ENCODE measurements around the gene DTNBP1.
"Not testable (repeated sequence)": the region's sequence is repeated elsewhere in the genome, so short reads cannot be mapped to it uniquely, and the experiment has no call there.

Gene DTNBP1

DNA sequence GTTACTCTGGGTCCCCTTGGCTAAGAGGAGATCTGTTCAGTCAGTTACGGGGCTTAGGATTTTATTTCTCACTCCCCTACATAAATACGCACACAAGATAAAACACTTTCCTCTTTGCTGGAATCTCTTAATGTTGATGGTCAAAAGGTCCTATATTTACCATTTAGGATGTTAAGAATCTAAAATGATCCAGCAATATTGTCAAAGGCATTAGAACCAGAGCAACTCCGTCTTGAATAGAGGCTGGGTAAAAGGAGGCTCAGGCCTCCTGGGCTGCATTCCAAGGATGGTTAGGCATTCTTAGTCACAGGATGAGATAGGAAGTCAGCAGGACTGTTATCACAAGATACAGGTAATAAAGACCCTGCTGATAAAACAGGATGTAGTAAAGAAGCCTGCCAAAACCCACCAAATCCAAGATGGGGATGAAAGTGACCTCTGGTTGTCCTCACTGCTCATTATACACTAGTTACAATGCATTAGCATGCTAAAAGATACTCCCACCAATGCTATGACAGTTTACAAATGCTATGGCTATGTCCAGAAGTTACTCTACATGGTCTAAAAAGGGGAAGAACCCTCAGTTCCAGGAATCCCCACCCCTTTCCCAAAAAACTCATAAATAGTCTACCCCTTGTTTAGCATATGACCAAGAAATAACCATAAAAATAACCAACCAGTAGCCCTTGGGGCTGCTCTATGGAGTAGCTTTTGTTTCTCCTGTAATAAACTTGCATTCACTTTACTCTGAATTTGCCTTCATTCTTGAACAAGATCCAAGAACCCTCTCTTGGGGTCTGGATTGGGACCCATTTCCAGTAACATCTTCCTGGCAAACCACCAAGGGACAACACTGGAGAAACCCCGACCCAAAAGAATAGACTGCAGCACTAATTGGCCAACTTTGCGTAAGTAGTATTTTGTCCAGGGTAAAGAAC, 107.5 kb downstream of the DTNBP1 start:
- no peak for DNase-seq

DNA sequence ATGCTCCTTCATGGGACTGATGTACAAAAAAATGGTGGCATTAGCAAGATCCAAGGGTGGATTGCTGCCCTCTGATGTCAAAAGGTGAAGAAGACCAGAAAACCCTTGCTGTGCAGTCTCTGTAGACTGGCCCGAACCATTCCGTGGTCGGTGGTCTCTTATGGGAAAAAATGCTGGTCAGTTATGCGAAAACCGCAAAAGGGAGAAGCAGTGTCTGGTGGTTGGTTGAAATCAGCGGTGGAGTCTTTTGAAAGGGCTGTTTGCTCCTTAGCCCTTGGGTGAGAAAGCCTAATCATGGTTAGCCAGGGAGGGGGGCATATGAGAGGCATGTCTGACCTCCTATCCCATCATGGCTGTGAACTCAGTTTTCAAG, 108.1 kb downstream of the DTNBP1 start:
- no peak for DNase-seq

DNA sequence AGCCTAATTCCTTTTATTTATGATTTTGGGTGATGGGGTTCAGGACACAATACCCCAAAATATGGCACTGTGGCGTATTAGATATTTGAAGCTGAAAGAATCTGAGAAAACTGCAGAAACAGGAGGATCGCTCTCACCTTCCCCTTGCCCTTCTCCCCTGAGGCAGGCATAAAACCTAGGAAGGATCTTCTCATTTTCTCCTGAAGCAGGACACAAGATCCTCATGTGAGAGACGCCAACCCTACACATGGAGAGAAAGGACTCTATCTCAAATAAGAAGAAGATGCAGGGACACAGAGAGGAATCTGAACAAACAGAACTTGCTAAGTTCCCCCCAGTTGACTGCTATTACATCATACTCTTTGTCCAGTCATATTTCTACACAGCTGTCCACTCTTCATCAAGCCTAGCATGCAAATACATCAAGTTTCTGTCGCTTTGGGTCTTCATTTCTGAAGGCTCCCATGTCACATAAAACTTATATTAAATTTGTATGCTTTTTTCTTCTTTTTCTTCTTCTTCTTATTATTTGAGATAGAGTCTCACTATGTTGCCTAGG, 109.0 kb downstream of the DTNBP1 start:
- no peak for DNase-seq

DNA sequence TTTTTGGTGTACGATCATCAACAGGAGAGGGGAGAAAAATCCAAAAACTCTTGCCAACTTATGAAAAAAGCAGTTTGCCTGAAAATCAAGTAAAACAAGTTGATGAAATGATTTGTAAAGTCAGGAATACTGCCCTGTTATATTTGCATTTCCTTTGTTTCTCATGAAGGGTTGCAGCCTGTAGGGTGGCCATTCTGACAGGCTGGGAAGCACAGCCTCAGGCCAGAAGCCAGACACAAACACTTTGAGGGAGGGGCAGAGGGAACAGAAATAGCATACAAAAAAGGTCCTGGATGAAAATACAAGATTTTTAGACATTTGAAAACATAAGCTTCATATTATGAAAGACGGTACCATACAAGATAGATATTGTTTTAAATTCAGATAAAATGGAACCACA, 109.8 kb downstream of the DTNBP1 start:
- no peak for DNase-seq

DNA sequence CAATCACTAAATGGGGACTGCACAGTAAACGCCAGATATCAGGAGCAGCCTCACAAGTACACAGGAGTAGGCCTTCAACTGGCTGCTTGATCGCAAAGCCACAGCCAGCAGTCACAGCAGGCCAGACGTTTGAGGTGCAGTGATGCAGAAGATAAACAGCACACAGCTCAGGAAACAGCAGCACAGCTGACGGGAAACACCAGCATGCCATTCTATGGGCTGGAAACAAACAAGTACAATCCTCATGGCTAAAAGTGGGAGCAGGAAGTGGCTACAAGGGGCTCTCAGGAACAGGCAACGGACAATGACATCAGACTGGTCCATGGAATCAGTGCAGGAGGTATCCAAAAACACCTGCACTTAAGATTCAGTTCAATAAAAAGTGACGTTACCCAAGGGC, 111.0 kb downstream of the DTNBP1 start:
- DNase-seq: no peak

DNA sequence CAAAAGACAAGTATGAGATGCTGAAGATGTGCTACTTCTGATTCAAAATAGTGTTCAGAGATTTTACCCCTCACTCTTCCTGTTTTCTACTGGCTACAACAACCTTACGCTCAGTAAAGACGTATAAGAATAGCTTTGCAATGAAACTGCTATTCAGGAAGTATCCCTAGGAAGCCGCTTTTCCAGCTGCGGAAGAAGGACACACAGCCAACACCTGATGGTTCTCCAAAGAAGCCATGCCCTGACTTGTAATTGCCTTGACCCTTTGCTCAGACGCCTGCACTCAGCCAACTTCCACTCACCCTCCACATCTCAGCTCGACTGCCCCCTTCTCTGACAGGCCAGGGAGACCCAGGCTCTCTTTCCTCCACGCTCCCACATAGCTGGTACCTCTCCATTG, 111.6 kb downstream of the DTNBP1 start:
- DNase-seq: no peak

DNA sequence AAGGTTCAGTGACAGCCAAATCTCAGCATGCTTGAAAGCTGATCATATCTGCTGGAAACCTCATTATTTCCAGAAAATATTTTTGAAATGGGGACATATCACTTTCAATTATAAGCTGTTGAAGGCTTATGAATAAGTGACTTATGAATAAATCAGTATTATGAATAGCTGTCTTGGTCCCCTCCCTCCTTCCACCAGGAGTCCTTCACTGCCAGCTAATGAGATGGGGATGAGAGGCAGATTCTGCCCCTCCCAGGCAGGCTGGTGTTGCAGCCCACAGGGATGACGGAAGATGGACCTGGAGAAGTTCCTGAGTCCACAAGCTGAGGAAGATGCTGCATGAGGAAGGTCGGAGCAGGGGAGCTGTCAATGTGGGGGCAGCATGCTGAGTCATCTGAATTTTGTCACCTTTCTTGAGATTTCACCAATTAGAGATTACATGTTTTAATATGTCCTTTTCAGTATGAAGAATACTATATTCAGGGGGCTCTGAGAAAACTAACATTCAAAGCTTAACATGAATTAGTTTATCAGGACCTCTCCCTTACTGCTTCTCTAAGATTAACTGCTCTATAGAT, 112.2 kb downstream of the DTNBP1 start:
- DNase-seq: no peak

DNA sequence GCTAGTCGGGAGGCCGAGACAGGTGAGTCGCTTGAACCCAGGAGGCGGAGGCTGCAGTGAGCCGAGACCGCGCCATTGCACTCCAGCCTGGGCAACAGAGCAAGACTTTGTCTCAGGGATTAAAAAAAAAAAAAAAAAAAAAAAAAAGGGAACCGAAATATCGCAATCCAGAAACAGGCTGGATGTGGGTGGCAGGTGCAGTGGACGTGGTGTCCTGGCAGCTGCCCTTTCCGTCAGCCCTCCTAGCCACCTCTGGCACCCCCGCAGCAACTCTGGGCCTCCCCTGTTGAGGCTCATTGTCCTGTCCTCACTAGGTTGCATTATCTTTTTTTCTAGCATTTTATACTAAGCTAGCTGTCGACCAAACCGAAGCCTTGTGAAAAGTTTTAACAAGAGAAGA, 113.5 kb downstream of the DTNBP1 start:
- peak; percentile 69 for DNase-seq

DNA sequence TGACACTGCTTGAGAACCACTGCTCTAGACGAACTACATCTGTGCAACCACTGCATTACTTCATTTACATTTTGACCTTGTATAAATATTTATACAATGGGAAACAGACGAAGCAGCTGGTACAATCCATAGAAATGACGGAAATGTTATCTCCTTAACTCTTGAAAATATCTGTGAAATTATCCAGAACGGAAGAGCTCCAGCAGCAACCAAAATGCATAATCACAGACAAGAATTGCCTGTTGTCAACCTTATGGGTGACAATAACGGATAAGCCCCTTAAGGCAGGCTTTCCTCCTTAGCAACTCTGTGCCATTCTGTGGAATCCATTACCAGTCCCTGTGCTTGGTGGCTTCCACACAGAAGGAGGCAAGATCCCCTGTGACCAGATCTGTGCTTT, 115.4 kb downstream of the DTNBP1 start:
- DNase-seq: no peak

DNA sequence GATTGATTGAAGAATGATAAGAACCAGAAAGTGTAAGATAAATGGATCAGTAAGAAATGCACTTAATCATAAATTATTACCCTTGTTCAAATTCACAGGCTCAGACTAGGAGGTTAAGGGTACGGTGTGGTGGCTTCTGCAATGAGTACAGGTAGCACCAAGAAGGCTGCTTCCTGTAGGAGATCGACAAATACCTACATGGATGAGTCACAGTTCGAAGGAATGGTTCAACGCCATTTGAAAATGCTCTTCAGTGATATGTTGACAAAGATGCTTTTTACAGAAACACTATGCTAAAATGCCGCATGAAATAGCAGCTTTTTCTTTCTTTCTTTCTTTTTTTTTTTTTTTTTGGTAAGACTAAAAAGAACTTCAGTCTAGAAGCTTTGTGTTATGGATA, 116.2 kb downstream of the DTNBP1 start:
- no peak for DNase-seq

DNA sequence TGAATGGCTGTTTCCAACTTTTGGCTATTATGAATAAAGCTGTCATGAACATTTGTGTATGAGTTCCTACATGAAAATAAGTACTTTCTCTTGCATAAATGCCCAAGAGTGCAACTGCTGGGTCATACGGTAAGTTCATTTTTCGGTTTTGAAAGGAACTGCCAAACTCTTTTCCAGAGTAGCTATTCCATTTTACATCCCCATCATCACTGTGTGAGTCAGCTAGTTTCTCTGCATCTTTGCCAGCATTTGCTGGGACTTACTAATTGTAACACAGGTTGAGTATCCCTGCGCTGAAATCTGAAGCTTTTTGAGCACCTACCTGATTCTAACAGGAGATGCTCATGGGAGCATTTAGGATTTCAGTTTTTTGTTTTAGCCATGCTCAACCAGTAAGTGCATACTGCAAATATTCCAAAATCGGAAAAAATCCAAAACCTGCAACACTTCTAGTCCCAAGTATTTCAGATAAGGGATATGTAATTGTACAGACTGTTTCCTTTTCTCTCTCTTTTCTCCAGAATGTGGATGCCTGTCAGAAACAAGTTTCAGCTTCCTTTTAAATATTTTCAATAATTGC, 118.4 kb downstream of the DTNBP1 start:
- DNase-seq: no peak

DNA sequence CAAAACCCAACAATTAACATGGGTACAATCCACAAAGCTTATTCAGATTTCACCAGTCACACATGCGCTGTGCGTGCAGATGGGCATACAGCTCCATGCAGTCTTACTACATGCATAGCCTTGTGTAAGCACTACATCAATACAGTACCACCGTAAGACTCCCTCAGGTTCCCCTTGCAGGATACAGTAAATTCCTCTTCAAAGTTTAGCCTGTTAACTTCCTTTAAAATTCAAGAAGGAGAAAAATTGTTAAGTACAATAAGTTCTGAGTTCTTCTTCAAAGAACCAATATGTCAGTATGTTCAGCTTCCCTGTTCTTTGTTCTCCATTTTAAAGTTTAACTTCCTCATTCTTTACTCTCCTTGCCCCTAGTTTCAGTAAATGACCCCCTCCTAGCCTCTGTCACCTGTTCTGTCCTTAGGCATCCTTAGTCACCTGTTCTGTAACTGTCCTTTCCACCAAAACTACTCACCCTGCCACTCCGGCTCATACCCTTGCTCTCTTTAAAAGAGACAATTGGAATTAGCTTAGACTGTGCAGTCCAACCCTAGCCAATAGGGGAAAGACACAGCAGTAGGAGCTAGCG, 119.4 kb downstream of the DTNBP1 start:
- DNase-seq: not testable (repeated sequence)

DNA sequence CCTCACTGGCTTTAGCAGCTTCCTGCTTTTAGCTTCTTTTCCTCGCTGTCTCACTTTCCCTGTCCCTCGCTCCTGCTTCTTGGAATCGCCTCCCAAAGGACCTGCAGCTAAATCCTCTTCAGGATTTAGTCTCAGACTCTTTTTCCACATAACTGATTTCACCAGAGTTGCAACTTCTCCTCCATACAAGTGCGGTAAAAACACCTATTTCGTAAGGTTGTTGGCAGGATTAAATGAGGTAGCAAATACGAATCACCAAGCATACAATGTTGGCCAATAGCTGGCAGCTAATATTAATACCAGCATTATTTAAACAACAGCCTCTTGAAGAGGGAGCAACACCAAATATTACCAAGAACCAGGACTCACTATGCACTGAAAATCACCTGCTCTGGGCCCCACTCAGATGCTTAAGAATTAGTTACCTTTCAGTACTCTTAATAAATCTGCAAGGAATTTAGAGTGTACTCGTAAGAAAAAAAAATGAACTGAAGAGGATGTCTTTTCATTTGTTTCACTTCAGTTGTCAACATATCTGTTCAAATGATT, 123.0 kb downstream of the DTNBP1 start:
- DNase-seq: no peak

DNA sequence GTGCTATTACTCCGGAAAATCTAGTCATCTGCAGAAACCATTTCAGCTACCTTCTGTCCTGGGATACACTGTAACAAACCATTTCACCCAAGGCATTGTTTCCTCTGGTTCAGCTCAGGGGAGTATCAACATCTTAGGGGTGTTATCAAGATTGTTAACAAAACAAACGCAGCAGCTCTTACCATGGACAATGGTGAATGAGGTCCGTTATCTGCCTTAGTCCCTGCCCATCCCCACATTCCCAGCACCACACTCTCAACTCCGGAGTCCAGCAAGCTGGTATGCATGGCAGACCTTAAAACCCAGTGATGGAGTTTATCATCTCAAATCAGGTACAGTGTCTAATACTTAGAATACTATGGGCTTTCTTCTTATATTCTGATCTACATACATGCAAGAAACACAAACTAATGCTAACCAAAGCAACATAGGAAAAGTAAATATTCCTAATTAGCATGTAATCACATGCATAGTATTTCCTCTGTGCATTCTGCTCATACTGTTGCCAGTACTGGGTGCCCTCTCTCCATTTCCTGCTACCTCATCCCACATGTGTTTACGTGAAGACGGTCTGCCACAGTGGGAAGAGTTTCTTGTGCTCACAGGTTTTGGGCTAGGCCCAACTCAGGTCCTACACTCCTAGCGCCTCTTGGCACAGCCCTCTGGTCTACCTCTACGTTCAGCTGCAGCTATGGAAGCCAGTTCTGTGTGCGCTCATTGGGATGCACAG, 123.9 kb downstream of the DTNBP1 start:
- no peak for DNase-seq

DNA sequence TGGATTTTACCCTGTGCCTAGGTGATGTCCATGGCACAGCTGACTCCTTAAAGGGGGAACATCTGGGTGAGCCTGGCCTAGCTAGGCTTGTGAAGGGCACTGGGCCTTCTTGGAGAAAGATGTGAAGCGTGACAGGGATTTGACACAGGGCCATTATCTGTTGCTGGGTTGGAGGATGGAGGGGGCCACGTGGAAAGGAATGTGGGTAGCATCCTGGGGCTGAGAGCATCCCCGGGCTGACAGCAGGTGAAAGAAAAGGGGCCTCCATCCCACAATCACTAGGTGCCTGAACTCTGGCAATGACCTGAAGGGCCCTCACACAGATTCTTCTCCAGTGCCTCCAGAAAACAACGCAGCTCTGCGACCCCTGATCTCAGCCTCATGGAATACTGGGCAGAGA, 124.7 kb downstream of the DTNBP1 start:
- DNase-seq: no peak

DNA sequence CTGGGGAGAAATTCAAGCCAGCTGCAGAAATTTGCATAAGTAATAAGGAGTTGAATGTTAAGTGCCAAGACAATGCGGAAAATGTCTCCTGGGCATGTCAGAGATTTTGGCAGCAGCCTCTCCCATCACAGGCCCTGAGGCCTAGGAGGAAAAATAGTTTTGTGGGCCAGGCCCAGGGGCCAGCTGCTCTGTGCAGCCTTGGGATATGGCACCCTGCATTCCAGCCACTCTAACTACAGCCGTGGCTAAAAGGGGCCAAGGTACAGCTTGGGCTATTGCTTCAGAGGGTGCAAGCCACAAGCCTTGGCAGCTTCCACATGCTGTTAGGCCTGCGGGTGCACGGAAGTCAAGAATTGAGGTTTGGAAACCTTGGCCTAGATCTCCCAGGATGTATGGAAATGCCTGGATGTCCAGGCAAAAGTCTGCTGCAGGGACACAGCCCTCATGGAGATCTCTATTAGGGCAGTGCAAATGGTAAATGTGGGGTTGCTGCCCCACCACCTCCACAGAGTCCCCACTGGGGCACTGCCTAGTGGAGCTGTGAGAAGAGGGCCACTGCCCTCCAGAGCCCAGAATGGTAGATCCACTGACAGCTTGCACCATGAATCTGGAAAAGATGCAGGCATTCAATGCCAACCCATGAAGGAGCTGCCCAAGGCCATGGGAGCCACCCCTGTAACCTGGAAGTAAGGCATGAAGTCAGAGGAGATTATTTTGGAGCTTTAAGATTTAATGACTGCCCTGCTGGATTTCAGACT, 126.5 kb downstream of the DTNBP1 start:
- no peak for DNase-seq

DNA sequence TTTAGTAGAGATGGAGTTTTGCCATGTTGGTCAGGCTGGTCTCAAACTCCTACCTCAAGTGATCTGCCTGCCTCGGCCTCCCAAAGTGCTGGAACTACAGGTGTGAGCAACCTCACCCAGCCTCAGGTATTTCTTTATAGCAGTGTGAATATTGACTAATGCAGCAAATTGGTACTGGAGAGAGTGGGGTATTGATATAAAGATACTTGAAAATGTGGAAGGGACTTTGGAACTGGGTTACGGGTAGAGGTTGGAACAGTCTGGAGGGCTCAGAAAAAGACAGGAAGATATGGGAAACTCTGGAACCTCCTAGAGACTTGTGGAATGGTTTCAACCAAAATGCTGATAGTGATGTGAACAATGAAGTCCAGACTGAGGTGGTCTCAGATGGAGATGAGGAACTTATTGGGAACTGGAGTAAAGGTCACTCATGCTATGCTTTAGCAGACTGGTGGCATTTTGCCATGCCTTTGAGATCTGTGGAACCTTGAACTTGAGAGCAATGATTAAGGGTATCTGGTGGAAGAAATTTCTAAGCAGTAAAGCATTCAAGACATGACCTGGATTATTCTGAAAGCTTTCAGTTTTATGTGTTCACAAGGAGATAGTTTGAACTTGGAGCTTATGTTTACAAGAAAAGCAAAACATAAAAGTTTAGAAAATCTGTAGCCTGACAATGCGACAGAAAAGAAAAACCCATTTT, 127.2 kb downstream of the DTNBP1 start:
- DNase-seq: no peak

DNA sequence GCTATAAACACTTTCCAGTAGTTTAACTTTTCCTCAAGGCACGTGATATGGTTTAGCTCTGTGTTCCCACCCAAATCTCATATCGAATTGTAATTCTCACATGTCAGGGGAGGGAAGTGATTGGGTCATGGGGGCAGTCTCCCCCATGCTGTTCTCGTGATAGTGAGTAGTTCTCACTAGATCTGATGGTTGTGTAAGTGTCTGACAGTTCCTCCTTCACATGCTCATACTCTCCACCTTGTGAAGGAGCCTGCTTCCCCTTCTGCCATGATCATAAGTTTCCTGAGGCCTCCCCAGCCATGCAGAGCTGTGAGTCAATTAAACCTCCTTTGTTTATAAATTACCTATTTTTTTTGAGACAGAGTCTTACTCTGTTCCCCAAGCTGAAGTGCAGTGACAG, 127.9 kb downstream of the DTNBP1 start:
- no peak for DNase-seq

DNA sequence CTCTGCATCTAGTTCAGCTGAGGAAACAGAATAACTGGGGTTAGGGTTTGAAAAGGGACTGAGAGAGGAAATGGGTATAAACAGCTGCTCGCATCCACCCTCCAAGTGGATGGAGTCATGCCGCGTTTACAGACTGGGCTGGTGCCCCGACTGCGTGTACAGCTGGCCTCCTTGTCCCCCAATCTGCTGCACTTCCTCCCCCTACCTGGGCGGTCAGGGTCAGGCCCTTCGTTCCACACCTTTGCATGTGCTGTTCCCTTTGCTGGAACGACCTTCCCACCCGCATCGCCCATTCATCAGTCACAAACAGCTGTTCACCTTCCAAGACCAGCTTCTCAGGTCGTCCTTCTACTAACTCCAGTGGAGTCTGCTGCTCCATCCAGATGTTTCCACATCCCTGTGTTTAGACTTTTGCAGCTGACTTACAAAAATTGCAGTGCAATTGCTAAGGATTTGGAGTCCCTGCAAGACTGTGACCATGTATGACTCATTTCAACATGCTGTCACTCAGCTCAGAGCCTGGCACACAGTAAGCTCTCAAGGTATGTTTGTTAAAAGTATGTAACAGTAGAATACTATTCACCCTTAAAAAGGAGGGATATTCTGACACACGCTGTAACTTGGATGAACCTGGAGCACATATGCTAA, 129.3 kb downstream of the DTNBP1 start:
- no peak for DNase-seq

DNA sequence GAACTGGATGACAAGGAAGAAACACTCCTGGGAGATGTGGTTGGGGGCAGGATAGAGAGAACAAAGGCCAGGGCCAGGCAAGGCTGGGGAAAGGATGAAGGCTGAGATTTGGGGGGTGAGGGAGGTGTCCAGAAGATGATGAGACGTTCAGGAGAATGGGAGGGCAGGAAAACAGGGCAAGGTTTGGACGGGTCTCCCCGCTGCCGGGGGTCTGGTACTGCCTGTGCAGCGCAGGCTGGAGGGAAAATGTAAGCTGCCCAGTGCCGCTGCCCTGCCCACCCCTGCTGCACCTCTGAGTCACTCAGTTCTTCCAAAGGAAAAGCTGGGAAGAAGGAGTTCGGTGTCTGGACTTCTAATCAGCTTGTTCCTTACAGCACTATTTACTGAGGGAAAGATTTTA, 130.9 kb downstream of the DTNBP1 start:
- DNase-seq: no peak

DNA sequence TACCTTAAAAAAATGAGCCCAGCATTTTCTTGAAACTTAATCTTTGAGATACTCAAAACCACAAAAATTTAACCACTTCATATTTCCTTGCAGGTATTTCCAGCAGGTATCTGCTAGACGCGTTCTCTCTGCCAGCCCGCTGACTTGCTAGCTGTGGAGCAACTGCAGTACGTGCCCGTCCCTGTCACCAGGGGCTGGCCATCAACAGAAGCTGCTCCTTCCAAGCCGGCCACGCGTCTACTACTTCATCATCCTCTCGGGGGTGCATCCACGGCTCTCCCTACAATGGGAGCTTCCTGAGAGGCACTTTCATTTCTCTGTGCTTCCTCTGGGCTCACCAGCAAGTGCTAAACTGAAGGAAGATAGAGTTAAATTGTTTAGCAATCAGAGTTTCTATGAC, 132.4 kb downstream of the DTNBP1 start:
- DNase-seq: no peak

Measured in RPMI8226 (cell line).